Heart right ventricle (tissue), 16 donors: ENCODE results near the gene FIBIN. TPM values are rescaled to one million over a fixed set of nuclear protein-coding genes. Genes with fewer than 3 reads are reported as not detected.
"Not testable (repeated sequence)": the region's sequence is repeated elsewhere in the genome, so short reads cannot be mapped to it uniquely, and the experiment has no call there.

Experiments
- ATAC-seq, 8 donors: fragments of 200-7000 bp; cut with Tn5 transposase; one replicate each; pipeline ENCODE4 v1.9.1; 2020; ENCODE audit warnings: mild to moderate bottlenecking in 8 of 8, moderate library complexity in 8 of 8, moderate number of reproducible peaks in 1 of 8
- DNase-seq, 2 donors: peaks; one replicate each; pipeline ENCODE4 v3.0.0-alpha.2; 2020
- H3K27ac ChIP-seq, 10 donors: fragments of 200-600 bp; sonication (generic) in 2 of 10; one replicate each; pipeline versions ENCODE4 v1.5.0 to v1.8.0; 2020 to 2022; ENCODE audit warnings: mild to moderate bottlenecking in 3 of 10
- H3K27me3 ChIP-seq, 7 donors: fragments of 200-600 bp; one replicate each; pipeline ENCODE4 v1.8.0; 2021 to 2022; ENCODE audit warnings: mild to moderate bottlenecking in 2 of 7
- H3K36me3 ChIP-seq, 9 donors: fragments of 200-600 bp; sonication (generic) in 1 of 9; one replicate each; pipeline versions ENCODE4 v1.5.0 to v1.8.0; 2020 to 2022; ENCODE audit warnings: mild to moderate bottlenecking in 2 of 9
- H3K4me1 ChIP-seq, 9 donors: fragments of 200-600 bp; sonication (generic) in 1 of 9; one replicate each; pipeline versions ENCODE4 v1.5.0 to v1.8.0; 2020 to 2022; ENCODE audit warnings: mild to moderate bottlenecking in 4 of 9
- H3K4me3 ChIP-seq, 10 donors: fragments of 200-600 bp; sonication (generic) in 2 of 10; one replicate each; pipeline versions ENCODE4 v1.5.0 to v1.8.0; 2020 to 2022; ENCODE audit warnings: mild to moderate bottlenecking in 7 of 10, moderate library complexity in 2 of 10
- H3K9me3 ChIP-seq, 11 donors: fragments of 200-600 bp in 10 of 11; sonication (generic) in 2 of 11; one replicate each; pipeline versions ENCODE4 v1.5.0 to v1.8.0; 2013 to 2022; ENCODE audit warnings: mild to moderate bottlenecking in 2 of 11, control low read depth in 1 of 11, moderate library complexity in 1 of 11
- WGBS, 2 donors: extraction: QIAGEN DNeasy Blood & Tissue Kit; methylation state at CpG; one replicate each; pipeline ENCODE4 v1.1.7; 2013; ENCODE audit warnings: inconsistent platforms in 1 of 2; 5-methylcytosine and 5-hydroxymethylcytosine counted together
- intact Hi-C, 10 donors: fragments of 100-400 bp; cut with DNase I; formaldehyde crosslinking; loops; one replicate each; pipeline versions ENCODE4 v1.11.1 to v1.14.2; 2022
- polyA plus RNA-seq, 2 donors: library from polyadenylated mRNA; stranded (reverse); fragments of 200-250 nt; gene quantifications; one replicate each; pipeline ENCODE4 v1.2.3, GENCODE V29; 2013
- total RNA-seq, 10 donors: library from RNA; stranded (reverse); fragmentation: NEBNext Ultra II Directional in 3 of 10; extraction: Animal tissue kit (Norgen Biotek cat#: 25700) in 3 of 10; gene quantifications; one replicate each; pipeline versions ENCODE4 v1.2.1 to v1.2.4, GENCODE V29; 2021 to 2023
- TF ChIP-seq, protein P1 (sequence below), 9 donors: fragments of 200-600 bp; sonication (generic) in 2 of 9; IDR thresholded peaks; one replicate each; pipeline versions ENCODE4 v1.5.0 to v1.8.0; 2021 to 2022; ENCODE audit warnings: antibody characterized with exemption in 9 of 9, mild to moderate bottlenecking in 5 of 9, moderate library complexity in 1 of 9
- donor health status: Arrhythmogenic right ventricular cardiomyopathy.
- donor health status: ischemic (EF 13 %, LVEDD 7.1; RV severe dilation, severe dysfunction).
- donor health status: healthy with polysubstance abuse.
- donor health status: DM: no; HTN: yes; CAD: no.
- donor health status: DM: no; HTN: no; CAD: no.
- donor health status: ischemic (EF 25% LVEDD 6.9; RV normal size, moderate dysfunction).
- donor health status: ischemic (EF 25% LVEDD 5.7; RV mildly dilated, moderate dysfunction).
- donor health status: healthy.
- donor health status: DM: yes; HTN: yes; CAD: no.
- donor health status: Ischemic cardiomyopathy.
- donor health status: ischemic (EF 35%, LVEDD 5.7; RV mildly dilated, moderate dysfunction).
- donor health status: nonischemic (EF 11% LVEDD 7.7; RV severe dilation, severe dysfunction).
- donor health status: DM: yes; HTN: yes; CAD: no.
- donor health status: PGD.
- donor health status: ischemic (EF 29% LVEDD 5.4; RV normal size, mild dysfunction).
- donor health status: nonischemic (EF 23%, LVEDD 6.1; RV moderate dilation, normal function).

FIBIN gene
- total and polyA plus RNA-seq, 12 donors: 3.5 to 13.8 (median 5.9) TPM

DNA sequence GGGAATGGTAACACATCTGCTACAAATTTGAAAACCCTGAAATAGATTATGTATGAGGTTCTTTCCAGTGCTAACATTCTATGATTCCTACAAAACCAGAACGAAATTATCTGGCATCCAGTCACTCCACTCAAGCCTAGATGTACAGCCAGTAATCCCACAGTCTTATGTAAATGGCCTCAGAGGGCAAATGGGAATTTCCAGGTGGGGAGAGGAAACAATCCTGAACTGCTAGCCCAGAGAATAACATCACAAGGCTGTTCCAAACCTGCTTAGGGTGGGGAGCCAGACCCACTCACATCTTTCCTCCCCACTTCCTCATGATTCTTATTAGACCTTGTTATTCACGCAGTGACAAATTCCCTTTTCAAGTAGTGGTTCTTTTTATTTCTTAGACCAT lies 3.5 kb downstream of the FIBIN start:
- H3K27ac ChIP-seq: peak overlapping the region in 3 of 10 donors; percentile 23 to 83 (median 32)
- ATAC-seq (no peak), DNase-seq (no peak)
- TF ChIP-seq, protein P1, sequence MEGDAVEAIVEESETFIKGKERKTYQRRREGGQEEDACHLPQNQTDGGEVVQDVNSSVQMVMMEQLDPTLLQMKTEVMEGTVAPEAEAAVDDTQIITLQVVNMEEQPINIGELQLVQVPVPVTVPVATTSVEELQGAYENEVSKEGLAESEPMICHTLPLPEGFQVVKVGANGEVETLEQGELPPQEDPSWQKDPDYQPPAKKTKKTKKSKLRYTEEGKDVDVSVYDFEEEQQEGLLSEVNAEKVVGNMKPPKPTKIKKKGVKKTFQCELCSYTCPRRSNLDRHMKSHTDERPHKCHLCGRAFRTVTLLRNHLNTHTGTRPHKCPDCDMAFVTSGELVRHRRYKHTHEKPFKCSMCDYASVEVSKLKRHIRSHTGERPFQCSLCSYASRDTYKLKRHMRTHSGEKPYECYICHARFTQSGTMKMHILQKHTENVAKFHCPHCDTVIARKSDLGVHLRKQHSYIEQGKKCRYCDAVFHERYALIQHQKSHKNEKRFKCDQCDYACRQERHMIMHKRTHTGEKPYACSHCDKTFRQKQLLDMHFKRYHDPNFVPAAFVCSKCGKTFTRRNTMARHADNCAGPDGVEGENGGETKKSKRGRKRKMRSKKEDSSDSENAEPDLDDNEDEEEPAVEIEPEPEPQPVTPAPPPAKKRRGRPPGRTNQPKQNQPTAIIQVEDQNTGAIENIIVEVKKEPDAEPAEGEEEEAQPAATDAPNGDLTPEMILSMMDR (IDR thresholded peaks at IDR 0.05): no peak
- H3K9me3 ChIP-seq: no peaks in the 10 kb centered on the region
- H3K36me3 ChIP-seq: no peaks in the 10 kb centered on the region
- H3K4me1 ChIP-seq: peaks cover 0 to 13% (median 0%) of the 10 kb centered on the region in 9 donors
- H3K4me3 ChIP-seq: peak overlapping the region in 3 of 10 donors; percentile 47 to 62 (median 58)
- intact Hi-C loops: loop anchor here in 2 of 10 donors (10.0 kb wide), 3 partner anchors 117 to 243 kb away; no protein-coding TSS in a partner anchor
- H3K27me3 ChIP-seq: peaks cover 0 to 20% (median 6%) of the 10 kb centered on the region in 7 donors
- 51 to 59% methylated on average over 2 of the region's 2 CpGs for WGBS, 2 donors

DNA sequence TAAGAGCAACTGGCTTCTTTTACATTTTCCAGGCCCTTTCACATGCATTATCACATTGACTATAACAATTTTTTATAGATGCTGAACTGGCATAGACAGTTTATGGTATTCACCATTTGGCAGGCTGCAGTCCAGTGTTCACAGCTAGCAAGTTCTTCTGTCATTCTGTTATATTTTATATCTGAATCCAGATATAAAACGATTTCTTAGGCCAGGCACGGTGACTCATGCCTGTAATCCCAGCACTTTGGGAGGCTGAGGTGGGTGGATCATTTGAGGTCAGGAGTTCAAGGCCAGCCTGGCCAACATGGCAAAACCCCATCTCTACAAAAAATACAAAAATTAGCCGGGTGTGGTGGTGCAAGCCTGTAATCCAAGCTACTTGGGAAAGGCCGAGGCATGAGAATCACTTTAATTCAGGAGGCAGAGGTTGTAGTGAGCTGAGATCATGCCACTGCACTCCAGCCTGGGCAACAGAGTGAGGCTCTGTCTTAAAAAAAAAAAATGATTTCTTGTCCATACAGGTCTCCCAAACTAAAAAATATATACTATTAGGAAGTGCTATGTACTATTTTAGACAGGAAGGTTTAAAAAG lies 7.3 kb downstream of the FIBIN start:
- intact Hi-C loops, H3K9me3 ChIP-seq, ATAC-seq, H3K27me3 ChIP-seq, H3K4me3 ChIP-seq, H3K27ac ChIP-seq, DNase-seq, H3K4me1 ChIP-seq, H3K36me3 ChIP-seq: not testable (repeated sequence)
- 67% methylated on average over 4 of the region's 4 CpGs for WGBS, 2 donors

DNA sequence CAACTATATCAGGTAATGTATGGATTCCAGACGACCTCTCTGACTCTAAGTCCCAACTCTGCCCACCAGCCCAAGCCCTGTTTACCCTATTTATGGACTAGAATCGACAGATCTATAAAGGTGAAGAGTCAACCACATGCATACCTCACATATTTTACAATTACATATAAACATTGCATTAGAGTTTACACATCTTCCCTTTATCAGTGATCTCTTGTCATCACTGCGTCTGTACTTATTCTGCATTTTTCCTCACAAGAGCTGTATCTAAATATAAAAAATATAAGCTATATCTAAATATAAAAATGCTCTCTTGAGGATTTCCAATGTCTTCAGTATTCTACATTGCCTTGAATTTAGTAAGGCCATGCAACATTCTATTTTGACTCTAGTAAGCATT lies 8.5 kb downstream of the FIBIN start:
- Histone ChIP-seq H3K9me3 (no peaks in the 10 kb centered on the region), H3K4me1 (no peaks in the 10 kb centered on the region), H3K4me3 (no peak overlapping the region), H3K27ac (no peak overlapping the region), H3K36me3 (no peaks in the 10 kb centered on the region), H3K27me3 (no peaks in the 10 kb centered on the region)
- TF ChIP-seq, protein P1 (IDR thresholded peaks at IDR 0.05): no peak
- DNase-seq: no peak
- ATAC-seq: no peak
- intact Hi-C loops: no loop called here
- 60 to 63% methylated on average over 3 of the region's 3 CpGs for WGBS, 2 donors

DNA sequence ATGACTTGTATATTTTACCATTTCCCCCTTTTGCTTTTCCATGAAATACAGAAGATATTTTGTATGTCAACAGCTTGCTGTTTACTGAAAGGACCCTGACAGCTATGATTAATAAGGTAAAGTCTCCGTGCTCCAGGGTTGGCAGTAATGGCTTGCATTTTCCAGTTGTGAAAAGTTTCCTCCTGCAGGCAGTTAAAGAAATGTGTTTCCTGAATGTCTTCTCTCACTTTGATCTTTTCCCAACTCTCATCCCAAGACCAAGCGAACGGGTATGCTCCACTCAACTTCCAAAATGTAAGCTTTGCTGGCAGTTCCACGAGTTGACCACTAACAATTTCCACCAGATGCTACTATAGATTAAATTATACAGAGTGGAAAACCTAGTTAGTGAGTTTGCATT lies 8.9 kb downstream of the FIBIN start:
- DNase-seq (no peak), ATAC-seq (no peak)
- no peaks in the 10 kb centered on the region for H3K27me3 ChIP-seq
- H3K4me3 ChIP-seq: no peak overlapping the region
- no peaks in the 10 kb centered on the region for H3K9me3 ChIP-seq
- 62 to 73% methylated on average over 4 of the region's 4 CpGs for WGBS, 2 donors
- H3K27ac ChIP-seq: no peak overlapping the region
- TF ChIP-seq, protein P1 (IDR thresholded peaks at IDR 0.05): no peak
- no peaks in the 10 kb centered on the region for H3K36me3 ChIP-seq
- no peaks in the 10 kb centered on the region for H3K4me1 ChIP-seq
- intact Hi-C loops: no loop called here

DNA sequence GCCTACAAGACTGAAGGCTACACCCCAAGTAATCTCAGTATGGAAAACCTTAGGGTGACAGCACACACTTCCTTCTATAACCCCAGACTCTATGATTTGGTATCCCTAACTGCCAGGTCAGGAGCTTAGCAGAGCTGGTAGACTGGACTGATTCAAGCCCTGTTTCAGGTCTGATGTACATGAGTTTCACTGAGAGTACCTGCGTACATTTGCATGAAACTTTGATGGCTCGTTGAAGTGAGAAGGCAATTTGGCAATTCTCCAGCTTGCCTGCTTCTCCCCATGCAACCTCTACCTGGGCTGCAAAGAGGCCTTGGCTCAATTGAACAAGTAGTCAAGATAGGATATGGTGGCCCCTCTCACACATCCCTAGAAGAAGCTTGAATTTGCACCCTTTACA lies 10.2 kb downstream of the FIBIN start:
- H3K9me3 ChIP-seq: no peaks in the 10 kb centered on the region
- TF ChIP-seq, protein P1 (IDR thresholded peaks at IDR 0.05): no peak
- H3K4me3 ChIP-seq: no peak overlapping the region
- H3K36me3 ChIP-seq: no peaks in the 10 kb centered on the region
- H3K27ac ChIP-seq: no peak overlapping the region
- H3K27me3 ChIP-seq: no peaks in the 10 kb centered on the region
- WGBS, 2 donors: 90 to 95% methylated on average over 2 of the region's 2 CpGs
- no peaks in the 10 kb centered on the region for H3K4me1 ChIP-seq
- ATAC-seq: no peak
- intact Hi-C loops: no loop called here
- DNase-seq: no peak
